Embryonic facial prominence (tissue), 1 donor: ENCODE results near the gene ARSB.

Source experiments
- DNase-seq: peaks from one replicate; pipeline ENCODE4 v3.0.0-alpha.2; 2016; ENCODE audit errors: extremely low spot score

ARSB gene

DNA sequence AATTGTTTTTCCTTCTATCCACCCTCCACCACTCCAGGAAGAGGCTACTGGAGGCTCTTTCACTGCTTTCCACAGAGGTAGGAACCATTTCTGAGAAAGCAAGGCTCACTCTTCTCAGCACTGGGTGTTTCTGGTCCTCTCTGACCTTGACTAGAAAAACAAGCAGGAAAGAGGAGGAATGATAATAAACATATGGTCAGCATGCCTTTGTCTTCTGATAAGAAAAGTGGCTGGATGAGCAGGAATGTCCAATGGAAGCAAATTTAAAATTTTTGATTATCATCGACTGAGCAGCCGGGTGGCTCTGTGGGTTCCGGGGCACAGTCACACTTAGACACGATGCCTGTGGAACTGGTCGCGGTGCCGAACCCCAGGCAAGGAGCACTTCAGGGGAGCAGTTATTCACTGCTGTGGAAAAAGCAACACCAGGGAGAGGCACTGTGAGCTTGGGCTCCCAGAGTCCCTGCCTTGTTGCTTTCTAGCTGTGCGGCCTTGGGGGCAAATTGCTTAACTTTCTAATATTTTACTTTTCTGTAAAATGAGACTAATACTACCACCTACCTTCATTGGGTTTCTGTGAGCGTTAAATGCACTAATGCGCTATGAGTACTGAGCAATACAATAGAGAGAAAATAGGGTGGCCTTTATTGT is 179.5 kb downstream of the ARSB start:
- no peak for DNase-seq

- no peak for DNase-seq
These were observed 180.1 kb downstream of the ARSB start for GRCh38 chr5:78804995-78805394.

DNA sequence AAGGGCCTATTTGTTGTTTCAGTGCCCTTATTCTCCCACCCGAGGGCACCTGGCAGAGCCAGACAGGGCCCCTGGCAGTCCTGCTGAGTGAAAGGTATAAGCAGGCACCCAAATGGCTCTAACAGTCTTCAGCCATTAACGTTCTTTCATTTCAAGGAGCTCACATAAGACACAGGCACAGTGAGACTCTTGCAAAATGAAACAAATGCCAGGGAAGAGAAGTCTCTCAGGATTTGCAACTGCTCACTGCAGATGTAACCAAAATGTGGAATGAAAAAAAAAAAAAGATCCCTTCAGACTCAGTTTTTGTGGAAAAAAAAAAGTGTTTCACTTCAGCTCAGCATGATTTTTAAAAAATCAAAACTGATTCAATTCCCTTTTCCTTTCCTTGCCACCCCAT is 181.2 kb downstream of the ARSB start:
- DNase-seq, result no peak

- no peak for DNase-seq
These were observed 181.8 kb downstream of the ARSB start for GRCh38 chr5:78803353-78803752.

DNA sequence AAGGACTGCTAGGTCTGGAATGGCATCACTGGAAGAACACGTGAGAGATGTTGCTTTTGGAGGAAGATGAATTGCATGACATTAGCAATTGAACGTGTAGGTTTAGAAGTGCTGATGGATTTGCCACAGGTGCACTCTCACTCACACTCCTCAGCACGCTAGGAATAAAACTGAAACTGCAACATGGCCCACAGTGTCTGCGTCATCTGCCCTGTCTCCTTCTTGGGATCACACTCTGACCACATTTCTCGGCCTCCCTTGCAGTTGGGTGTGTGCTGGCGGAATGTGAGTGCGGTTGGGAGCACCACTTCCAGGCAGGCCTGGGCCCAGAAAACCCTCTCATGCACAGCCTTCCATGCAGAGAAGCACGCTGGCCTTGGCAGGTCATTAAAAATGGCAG is 183.7 kb downstream of the ARSB start:
- no peak for DNase-seq

DNA sequence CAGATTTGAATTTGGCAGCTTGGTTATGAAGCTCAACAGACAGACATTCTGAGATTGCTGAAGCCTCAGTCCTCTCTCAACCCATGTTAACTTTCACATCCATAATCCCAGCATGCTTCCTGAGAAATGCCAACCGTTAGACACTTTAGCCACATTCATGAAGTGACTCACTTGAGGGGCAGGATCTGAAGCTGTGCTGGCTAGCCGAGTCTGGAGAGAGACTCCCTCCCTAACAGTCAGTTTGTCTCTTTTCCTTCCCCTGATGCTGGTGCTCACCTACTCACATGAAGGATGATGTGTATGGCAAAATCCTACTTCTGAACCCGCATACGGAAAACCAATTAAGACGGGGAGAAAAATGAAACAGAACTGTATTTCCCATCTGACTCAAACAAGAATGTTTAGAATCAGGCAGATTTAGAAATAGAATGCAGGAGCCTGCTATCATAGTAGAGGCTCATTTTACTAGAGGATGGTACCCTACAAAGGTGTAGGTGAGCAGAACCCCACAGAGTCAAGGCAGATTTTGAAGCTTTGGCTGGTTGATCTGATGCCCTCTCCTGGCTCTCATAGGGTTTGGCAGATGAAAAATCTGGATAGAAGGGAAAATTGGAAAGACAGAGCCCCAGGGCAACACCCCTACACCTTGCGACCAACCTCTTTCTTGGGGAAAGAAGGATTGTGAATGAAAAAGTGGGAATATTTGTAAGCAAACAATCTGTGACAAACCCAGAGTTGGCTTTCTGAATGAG is 185.7 kb downstream of the ARSB start:
- DNase-seq, result no peak

- DNase-seq, result no peak
These were observed 186.5 kb downstream of the ARSB start for GRCh38 chr5:78798673-78799029.

DNA sequence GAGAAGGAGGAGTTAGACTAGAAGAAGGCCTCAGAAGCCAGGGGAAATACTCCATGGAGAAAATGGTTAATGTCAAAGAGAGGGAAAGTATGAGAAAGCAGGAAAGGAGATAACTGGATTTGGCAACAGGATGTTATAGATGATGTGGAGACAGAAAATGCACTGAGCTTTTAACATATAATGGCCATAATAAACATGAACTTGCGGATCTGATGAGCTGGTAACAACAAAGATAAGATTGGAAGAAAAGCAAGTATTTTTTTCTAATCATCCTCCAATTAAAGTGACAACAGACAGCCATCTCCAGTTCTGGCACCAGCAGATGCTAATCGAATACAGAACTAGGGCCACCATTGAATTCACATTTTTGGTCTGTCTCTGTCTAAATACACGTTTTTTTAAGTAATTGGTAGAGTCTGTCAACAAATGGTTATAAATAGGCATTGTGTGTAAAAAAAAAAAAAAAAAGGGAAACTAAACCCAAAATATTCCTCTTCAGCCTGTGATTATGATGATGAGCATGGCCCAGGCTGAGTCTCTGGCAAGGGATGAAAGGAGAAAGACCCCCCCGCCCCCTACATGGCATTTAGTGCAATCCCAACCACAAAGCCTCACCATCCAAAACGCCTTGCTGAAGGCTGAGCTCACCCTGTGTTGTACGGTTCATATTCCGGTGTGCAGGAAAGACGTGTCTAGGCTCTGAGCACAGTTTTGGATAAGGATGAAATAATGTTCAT is 187.0 kb downstream of the ARSB start:
- peak; percentile 31 for DNase-seq

- DNase-seq, result no peak
These were observed 189.4 kb downstream of the ARSB start for GRCh38 chr5:78795757-78796156.

DNA sequence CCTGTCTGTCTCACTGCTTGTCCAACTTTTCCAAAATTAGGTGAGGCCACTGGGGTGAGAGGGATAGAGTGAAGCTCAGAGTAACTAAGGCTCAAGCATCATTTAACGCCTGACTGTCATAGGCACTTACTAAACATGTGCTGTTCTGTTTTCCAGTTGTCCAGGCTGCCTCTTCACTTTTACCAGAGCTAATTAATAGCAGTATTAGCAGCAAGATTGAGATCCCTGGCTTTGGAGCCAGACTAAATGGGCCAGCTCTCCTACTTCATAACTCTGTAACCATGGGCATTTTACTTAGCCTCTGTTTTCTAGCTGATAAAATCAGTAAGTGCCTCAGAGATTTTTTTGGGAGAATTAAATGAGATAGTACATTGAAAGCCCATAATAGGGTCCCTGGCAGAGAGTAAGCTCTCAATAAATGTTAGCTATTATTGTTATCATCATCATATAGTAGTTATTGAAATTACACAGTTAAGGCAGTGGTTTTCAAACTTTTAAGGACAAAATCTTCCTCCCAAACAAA is 190.4 kb downstream of the ARSB start:
- DNase-seq, result no peak

DNA sequence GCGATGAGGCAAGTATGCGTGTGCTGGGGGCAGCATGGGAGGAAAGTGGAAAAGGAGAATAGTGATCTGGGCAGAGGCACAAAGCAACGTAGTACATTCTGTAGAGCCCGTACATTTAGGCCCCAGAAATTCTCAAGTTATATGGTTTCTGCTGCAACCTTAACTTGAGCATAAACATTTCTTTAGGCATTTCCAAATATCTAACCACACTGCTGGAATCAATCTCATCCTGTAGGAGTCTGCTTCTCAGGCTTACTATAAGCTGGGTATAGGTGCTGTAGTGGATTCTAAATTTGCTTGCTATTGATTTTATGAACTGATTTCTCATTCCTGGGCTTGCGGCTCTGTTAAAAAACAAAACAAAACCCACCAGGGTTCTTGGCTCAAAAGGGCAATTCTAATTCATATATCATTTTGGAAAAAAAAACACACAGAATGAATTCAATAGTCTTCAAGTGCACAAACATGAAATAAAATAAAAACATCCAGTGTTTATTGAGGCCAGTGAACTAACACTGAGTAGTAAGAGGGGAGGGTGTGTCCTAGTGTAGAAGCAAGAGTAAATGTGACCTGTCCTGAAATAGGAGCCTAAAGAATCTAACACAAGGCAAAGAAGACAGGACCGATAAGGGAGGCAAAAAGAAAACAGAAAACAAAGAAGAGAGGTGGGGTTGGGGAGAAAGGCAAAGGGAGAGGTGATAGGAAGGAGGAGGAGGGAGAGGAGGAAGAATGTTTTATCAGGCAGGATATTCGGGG is 191.0 kb downstream of the ARSB start:
- DNase-seq, result peak; percentile 37

DNA sequence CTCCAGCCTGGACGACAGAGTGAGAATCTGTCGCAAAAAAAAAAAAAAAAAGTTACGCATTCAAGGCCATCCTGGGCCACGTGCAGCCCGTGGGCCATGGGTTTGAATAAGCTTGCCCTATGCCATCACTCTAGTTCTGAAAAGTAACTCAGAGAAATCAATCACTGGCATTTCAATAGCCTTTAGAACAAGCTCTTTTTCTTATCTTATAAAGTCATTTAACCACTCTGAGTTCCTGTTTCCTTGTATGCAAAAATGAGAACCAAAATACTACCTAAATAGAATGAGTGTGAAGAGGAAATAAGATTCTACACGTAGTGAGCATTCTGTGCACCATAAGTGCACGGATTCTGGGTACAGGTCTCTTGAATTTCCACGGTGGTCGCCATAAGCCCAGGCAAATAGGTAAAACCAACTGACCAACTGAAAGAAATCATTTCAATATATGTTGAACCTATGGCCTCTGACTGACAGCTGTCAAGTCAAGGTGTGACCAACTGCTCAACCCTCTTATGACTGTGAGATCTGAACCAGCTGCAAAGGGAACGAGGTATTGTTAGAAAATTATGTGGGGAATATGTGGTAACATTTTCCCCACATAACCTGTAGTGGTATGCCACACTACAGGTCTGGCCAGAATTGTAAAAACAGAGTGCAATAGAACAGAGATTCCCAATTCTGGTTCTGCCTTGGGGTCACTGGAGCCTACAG is 192.6 kb downstream of the ARSB start:
- DNase-seq, result no peak

- no peak for DNase-seq
These were observed 193.5 kb downstream of the ARSB start for GRCh38 chr5:78791501-78792100.

GRCh38 chr5:78787783-78788182 is 197.3 kb downstream of the ARSB start:
- DNase-seq, result no peak

GRCh38 chr5:78785454-78785853 is 199.7 kb downstream of the ARSB start:
- DNase-seq, result no peak

GRCh38 chr5:78783434-78784130 is 201.5 kb downstream of the ARSB start:
- no peak for DNase-seq

DNA sequence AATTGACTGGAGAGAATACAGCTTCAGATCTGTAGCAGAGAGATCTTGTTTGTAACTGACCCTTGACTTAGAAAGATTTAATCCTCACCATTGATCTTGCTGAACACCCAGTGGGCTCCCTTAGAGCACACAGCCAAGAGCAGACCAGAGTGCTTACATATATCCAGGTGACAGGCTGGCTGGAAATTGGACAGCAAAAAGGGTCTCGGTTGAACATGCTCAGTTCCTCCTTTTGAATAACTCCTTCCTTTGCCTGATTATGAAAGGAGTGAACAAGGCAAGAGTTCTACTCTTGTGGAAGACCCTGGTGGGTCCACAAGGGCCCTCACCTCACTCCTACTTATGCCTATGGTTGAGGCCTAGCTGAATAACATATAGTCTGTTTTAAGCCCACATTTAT is 202.4 kb downstream of the ARSB start:
- DNase-seq, result no peak

- DNase-seq, result peak; percentile 24
These were observed 203.4 kb downstream of the ARSB start for GRCh38 chr5:78781611-78782286.

DNA sequence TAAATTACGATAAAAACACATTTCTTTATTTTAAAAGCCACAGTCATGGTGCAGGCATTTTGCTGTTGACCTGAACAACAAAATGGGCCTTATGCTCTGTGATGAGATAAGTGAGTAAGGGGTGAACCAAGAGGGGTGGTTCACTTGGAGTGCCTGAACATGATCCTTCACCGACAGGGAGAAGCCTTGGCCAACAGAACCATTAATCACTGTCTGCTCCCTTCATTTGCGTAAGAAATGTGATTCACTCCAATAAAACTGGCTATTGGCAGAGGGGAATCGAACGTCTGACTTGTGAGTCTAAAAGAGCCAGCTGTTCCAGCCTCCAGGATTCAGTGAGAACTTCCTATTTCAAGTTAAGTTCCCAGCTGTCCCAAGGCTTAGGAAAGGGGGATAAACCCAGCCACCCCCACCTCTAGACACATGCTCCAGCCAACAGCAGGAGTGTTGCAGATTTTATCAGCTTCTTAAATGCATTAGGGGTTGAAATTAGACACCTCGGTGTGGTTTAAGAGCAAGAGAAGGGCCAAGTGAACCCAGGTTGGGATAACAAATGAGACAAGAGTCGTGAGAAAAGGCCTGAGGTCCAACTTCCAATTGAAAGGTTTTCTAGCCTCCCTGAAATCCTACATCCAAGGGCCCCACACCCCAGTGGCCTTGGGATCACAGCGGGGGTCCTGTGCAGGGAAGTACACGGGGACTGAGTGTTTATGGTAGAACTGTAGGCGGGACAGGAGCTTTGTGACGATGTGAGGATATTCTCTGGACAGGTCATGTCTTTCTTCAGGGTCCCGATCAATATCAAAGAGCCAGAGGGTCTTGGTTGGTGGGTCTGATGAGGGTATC is 205.1 kb downstream of the ARSB start:
- DNase-seq, result no peak
